Mesothelial cell of epicardium (in vitro differentiated cells): ENCODE measurements around the gene ASB13. TPM values are rescaled to one million over a fixed set of nuclear protein-coding genes. Genes with fewer than 3 reads are reported as not detected.
A peak's percentile ranks its signal among the peaks of the same experiment; 100 is the strongest.

Experiments
- DNase-seq, 2 experiments: peaks; one replicate each; pipeline ENCODE4 v3.0.0; 2021; ENCODE audit warnings: low spot score in 2 of 2; ENCODE audit not compliant: unreplicated experiment in 2 of 2
- H3K27ac Mint-ChIP-seq: 2 replicates; pipeline ENCODE4 v1.8.0; 2021; ENCODE audit warnings: mixed read lengths
- H3K27me3 Mint-ChIP-seq: 2 replicates; pipeline ENCODE4 v1.8.0; 2021; ENCODE audit warnings: low read depth, mixed read lengths
- H3K36me3 Mint-ChIP-seq: 2 replicates; pipeline ENCODE4 v1.8.0; 2021; ENCODE audit warnings: mixed read lengths
- H3K4me1 Mint-ChIP-seq: 2 replicates; pipeline ENCODE4 v1.8.0; 2021; ENCODE audit warnings: mixed read lengths
- H3K4me3 Mint-ChIP-seq: 2 replicates; pipeline ENCODE4 v1.8.0; 2021; ENCODE audit warnings: mild to moderate bottlenecking, moderate library complexity, mixed read lengths
- H3K9me3 Mint-ChIP-seq: 2 replicates; pipeline ENCODE4 v1.8.0; 2021; ENCODE audit warnings: mixed read lengths
- total RNA-seq: library from RNA; stranded (reverse); gene quantifications from 3 replicates; pipeline ENCODE4 v1.2.1, GENCODE V29; 2021
- TF ChIP-seq, protein P1 (sequence below): fragments of 200-600 bp; sonication (generic); IDR thresholded peaks from one replicate; pipeline ENCODE4 v1.5.0; 2021; ENCODE audit warnings: antibody characterized with exemption; ENCODE audit not compliant: unreplicated experiment

Gene ASB13
- total RNA-seq, 1 donor from 2014 or later, result 26.3 TPM

DNA sequence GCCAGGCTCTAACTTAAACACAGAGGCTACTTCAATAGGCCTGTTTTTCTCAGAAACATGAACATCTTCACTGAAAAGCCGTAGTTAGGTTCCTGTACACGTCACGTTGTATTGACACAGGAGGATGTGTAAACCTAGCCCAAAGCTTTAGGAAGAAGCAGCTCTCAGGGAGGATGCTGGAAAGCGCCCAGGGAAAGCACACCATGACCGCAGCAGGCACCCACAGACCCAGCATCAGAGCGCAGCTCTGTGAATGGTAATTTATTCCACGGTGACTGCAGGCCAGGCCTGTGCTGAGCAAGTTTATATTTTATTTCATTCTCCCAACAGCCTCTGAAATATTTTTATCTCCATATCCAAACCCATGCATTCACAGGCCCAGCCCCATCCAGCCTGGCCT is 51.1 kb downstream of the ASB13 start:
- DNase-seq, result no peak
- peaks cover 59% of the 10 kb centered on the region for H3K4me1 Mint-ChIP-seq
- no peak overlapping the region for H3K4me3 Mint-ChIP-seq

DNA sequence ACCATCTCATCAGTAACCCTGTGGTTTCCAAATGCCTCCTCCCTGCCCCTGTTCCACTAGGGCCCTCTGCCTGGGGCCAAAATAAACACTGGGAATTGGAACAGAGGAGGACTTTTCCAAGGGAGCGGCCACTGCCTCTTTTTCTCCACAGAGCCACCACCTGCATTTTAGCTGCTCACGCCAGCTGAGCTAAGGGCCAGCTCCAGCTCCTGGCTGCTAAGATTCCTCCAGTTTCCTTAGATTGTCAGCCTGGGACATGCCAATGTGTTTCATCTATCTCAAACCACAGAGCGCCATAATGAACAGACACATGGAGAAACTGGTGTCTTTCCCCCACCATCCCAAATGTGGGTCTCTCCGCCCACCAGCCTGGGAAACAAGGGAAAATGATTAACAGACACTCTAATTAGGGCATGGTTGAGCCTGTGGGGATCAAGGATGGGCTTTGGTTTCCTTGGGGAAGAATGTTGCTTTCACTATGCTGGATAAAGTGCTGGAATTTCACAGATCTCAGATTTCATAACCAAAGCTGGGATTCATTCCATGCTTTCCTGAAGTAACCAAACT is 52.2 kb downstream of the ASB13 start:
- TF ChIP-seq, protein P1, sequence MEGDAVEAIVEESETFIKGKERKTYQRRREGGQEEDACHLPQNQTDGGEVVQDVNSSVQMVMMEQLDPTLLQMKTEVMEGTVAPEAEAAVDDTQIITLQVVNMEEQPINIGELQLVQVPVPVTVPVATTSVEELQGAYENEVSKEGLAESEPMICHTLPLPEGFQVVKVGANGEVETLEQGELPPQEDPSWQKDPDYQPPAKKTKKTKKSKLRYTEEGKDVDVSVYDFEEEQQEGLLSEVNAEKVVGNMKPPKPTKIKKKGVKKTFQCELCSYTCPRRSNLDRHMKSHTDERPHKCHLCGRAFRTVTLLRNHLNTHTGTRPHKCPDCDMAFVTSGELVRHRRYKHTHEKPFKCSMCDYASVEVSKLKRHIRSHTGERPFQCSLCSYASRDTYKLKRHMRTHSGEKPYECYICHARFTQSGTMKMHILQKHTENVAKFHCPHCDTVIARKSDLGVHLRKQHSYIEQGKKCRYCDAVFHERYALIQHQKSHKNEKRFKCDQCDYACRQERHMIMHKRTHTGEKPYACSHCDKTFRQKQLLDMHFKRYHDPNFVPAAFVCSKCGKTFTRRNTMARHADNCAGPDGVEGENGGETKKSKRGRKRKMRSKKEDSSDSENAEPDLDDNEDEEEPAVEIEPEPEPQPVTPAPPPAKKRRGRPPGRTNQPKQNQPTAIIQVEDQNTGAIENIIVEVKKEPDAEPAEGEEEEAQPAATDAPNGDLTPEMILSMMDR, result no peak
- Mint-ChIP-seq H3K27me3 (no peaks in the 10 kb centered on the region), H3K36me3 (no peaks in the 10 kb centered on the region), H3K27ac (peak overlapping the region; percentile 90), H3K4me3 (no peak overlapping the region), H3K9me3 (no peaks in the 10 kb centered on the region), H3K4me1 (peaks cover 58% of the 10 kb centered on the region)
- DNase-seq, result no peak

More for the DNA sequence above, 51.1 kb downstream of the ASB13 start:
- Mint-ChIP-seq H3K27me3 (no peaks in the 10 kb centered on the region), H3K27ac (peak overlapping the region; percentile 85), H3K36me3 (no peaks in the 10 kb centered on the region), H3K9me3 (no peaks in the 10 kb centered on the region)
- TF ChIP-seq, protein P1, result no peak

- peaks cover 56% of the 10 kb centered on the region for H3K4me1 Mint-ChIP-seq
- H3K27ac Mint-ChIP-seq, result peak overlapping the region; percentile 90
- H3K4me3 Mint-ChIP-seq, result no peak overlapping the region
- H3K9me3 Mint-ChIP-seq, result no peaks in the 10 kb centered on the region
- H3K27me3 Mint-ChIP-seq, result no peaks in the 10 kb centered on the region
- TF ChIP-seq, protein P1, result no peak
- no peaks in the 10 kb centered on the region for H3K36me3 Mint-ChIP-seq
- DNase-seq, result no peak
These were observed 52.8 kb downstream of the ASB13 start for GRCh38 chr10:5613481-5614154.

DNA sequence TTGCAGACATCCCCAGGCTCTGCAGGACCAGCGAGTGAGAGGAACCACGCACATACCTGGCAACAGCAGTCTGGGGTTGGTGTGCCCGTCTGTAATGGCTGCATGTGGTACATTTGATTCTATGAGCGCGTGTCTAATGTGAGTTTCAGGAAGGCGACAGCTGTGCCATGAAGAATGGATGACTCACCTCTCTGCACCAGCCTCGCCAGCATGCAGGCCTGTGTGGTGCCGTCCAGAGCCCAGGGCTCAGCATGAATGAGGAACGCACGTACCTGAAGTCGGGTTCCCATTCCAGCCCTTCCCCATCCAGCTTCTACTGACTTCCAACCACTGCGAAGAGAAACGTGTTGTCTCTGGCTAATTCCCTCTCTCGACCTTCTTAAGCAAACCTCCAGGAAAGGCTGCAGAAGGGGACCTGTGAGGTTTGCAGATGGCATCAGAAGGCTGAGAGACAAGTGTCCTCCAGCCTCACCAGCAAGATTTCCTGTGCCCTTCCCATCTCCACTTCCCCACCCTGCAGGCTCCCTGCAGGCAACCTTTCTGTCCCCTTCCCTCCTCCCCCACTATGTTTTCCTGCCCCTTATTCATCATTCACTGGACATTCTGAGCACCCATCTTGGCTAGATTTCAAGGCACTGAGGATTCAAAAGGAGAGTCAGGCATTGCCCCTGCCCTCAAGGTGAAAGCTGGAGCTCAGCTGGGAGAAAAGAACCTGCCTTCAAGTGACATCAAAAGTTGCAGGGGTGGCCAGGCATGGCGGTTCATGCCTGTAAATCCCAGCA is 54.3 kb downstream of the ASB13 start:
- peaks cover 50% of the 10 kb centered on the region for H3K4me1 Mint-ChIP-seq
- H3K27ac Mint-ChIP-seq, result no peak overlapping the region
- H3K36me3 Mint-ChIP-seq, result no peaks in the 10 kb centered on the region
- no peak for DNase-seq
- H3K9me3 Mint-ChIP-seq, result no peaks in the 10 kb centered on the region
- H3K4me3 Mint-ChIP-seq, result no peak overlapping the region
- TF ChIP-seq, protein P1, result no peak
- no peaks in the 10 kb centered on the region for H3K27me3 Mint-ChIP-seq

DNA sequence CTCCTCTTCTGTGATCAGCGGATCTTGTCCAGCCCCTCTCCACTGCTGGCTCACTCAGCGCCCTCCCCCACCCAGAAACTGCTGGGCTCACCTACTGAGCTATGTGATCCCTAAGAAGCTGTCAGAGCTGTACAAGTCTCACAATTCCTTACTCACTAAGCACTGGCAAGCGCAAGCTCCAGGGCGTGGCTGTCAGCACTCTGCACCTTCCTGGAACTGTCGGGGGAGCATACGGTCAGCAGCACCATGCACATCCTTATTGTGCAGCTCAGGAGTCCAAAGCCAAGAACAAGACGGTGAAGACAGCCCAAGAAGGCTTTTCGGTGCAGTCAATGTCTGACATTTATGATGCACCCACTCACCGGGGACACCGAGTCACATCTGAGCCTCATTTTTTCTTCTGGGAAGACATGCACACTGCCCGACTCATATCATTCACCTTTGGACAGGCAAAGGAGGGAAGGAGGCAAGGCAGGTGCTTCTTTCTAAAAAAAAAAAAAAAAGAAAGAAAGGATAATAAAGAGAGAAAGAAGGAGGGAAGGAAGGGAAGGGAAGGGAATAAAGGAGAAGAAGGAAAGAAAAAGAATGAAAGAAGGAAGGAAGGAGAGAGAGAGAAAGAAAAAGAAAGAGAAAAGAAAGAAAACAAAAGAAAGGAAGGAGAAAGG is 56.3 kb downstream of the ASB13 start:
- Mint-ChIP-seq H3K4me3 (no peak overlapping the region), H3K27me3 (no peaks in the 10 kb centered on the region), H3K27ac (peak overlapping the region; percentile 44), H3K9me3 (no peaks in the 10 kb centered on the region), H3K4me1 (peaks cover 55% of the 10 kb centered on the region), H3K36me3 (no peaks in the 10 kb centered on the region)
- TF ChIP-seq, protein P1, result no peak
- DNase-seq, result no peak
